ENCODE results near the gene CDH4. TPM values are rescaled to one million over a fixed set of nuclear protein-coding genes. Genes with fewer than 3 reads are reported as not detected.
A peak's percentile ranks its signal among the peaks of the same experiment; 100 is the strongest.

CDH4 gene
- total RNA-seq, 1 donor from 2014 or later: 8.3 TPM

- TF ChIP-seq, protein P1, sequence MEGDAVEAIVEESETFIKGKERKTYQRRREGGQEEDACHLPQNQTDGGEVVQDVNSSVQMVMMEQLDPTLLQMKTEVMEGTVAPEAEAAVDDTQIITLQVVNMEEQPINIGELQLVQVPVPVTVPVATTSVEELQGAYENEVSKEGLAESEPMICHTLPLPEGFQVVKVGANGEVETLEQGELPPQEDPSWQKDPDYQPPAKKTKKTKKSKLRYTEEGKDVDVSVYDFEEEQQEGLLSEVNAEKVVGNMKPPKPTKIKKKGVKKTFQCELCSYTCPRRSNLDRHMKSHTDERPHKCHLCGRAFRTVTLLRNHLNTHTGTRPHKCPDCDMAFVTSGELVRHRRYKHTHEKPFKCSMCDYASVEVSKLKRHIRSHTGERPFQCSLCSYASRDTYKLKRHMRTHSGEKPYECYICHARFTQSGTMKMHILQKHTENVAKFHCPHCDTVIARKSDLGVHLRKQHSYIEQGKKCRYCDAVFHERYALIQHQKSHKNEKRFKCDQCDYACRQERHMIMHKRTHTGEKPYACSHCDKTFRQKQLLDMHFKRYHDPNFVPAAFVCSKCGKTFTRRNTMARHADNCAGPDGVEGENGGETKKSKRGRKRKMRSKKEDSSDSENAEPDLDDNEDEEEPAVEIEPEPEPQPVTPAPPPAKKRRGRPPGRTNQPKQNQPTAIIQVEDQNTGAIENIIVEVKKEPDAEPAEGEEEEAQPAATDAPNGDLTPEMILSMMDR (conservative IDR thresholded peaks at IDR 0.05): no peak
- H3K27ac Mint-ChIP-seq: no peak overlapping the region
- DNase-seq (ENCODE audit: extremely low spot score, unreplicated experiment): no peak
- no peaks in the 10 kb centered on the region for H3K9me3 Mint-ChIP-seq
- no peaks in the 10 kb centered on the region for H3K36me3 Mint-ChIP-seq
- H3K4me1 Mint-ChIP-seq (ENCODE audit: unreplicated experiment): no peaks in the 10 kb centered on the region
- no peak overlapping the region for H3K4me3 Mint-ChIP-seq
- peaks cover 13% of the 10 kb centered on the region for H3K27me3 Mint-ChIP-seq
Observed at GRCh38 chr20:61873651-61874420, 621.8 kb downstream of the CDH4 start.

- no peak for DNase-seq (ENCODE audit: extremely low spot score, unreplicated experiment)
- Mint-ChIP-seq H3K4me1 (ENCODE audit: unreplicated experiment) (no peaks in the 10 kb centered on the region), H3K36me3 (no peaks in the 10 kb centered on the region), H3K27ac (no peak overlapping the region), H3K27me3 (peaks cover 11% of the 10 kb centered on the region), H3K4me3 (no peak overlapping the region), H3K9me3 (no peaks in the 10 kb centered on the region)
- TF ChIP-seq, protein P1 (conservative IDR thresholded peaks at IDR 0.05): peak; percentile 53
Observed at GRCh38 chr20:61874421-61875068, 622.5 kb downstream of the CDH4 start.

GRCh38 chr20:61875221-61875885, 623.3 kb downstream of the CDH4 start:
- TF ChIP-seq, protein P1 (conservative IDR thresholded peaks at IDR 0.05): no peak
- H3K36me3 Mint-ChIP-seq: no peaks in the 10 kb centered on the region
- no peaks in the 10 kb centered on the region for H3K4me1 Mint-ChIP-seq (ENCODE audit: unreplicated experiment)
- peaks cover 11% of the 10 kb centered on the region for H3K27me3 Mint-ChIP-seq
- H3K9me3 Mint-ChIP-seq: no peaks in the 10 kb centered on the region
- no peak overlapping the region for H3K4me3 Mint-ChIP-seq
- DNase-seq (ENCODE audit: extremely low spot score, unreplicated experiment): no peak
- H3K27ac Mint-ChIP-seq: no peak overlapping the region

DNA sequence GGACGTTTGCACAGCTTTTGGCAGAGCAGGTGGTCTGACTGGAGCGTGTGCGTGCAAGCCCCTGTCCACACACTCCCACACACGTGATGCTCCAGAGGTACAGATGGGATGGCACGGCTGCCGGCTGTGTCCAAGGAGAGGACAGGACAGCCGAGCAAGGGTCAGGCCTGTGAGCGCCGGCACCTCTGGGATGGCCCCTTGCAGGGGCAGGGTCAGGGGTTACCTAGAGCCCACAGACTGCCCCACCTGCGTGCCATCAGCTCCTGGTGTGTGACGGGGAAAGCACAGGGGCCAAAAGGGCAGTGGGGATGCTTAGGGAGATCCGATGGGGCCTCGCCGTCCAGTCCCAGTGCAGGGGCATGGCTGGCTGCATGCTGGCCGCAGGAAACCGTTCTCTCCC, 623.9 kb downstream of the CDH4 start:
- no peaks in the 10 kb centered on the region for H3K36me3 Mint-ChIP-seq
- TF ChIP-seq, protein P1 (conservative IDR thresholded peaks at IDR 0.05): no peak
- H3K27ac Mint-ChIP-seq: no peak overlapping the region
- no peaks in the 10 kb centered on the region for H3K9me3 Mint-ChIP-seq
- no peak for DNase-seq (ENCODE audit: extremely low spot score, unreplicated experiment)
- no peaks in the 10 kb centered on the region for H3K4me1 Mint-ChIP-seq (ENCODE audit: unreplicated experiment)
- H3K4me3 Mint-ChIP-seq: no peak overlapping the region
- H3K27me3 Mint-ChIP-seq: peaks cover 11% of the 10 kb centered on the region

DNA sequence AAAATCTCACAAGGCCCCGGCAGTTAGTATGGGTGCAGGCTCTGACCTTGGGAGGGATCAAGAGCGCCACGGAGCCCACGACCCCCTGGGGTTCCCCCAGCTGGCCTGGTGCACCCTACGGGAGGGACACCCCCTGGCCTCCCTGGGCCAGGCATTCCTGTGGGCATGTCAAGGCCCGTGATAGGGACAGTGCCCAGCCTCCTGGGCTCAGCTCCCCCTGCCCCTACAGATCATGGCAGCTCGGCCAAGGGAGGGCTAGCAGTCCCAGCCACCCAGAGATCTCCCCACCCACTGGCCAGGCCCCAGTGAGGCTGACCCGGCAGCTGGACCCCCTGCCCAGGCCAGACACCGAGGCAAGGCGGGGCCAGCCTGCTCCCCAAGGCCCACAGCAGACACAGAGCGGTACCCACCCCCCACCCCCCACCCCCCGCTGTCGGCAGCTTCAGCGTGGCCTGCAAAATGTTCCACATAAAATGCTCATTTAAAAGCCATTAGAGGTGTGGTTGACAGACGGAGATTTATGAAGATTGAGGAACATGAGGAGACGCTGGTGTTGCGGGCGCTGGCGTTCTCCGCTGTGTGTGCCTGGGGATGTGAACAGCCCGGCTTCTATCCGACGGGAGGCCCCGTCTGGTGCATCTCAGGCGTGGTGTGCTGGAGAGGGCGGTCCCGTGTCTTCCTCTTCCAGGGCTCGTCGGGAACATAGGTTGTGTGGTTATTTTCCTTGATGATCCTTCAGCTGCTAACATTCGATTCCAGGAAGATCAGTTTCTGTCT, 625.1 kb downstream of the CDH4 start:
- Mint-ChIP-seq H3K9me3 (no peaks in the 10 kb centered on the region), H3K4me3 (no peak overlapping the region), H3K27ac (no peak overlapping the region), H3K4me1 (ENCODE audit: unreplicated experiment) (no peaks in the 10 kb centered on the region), H3K27me3 (peaks cover 6% of the 10 kb centered on the region), H3K36me3 (no peaks in the 10 kb centered on the region)
- DNase-seq (ENCODE audit: extremely low spot score, unreplicated experiment): no peak
- TF ChIP-seq, protein P1 (conservative IDR thresholded peaks at IDR 0.05): no peak
